Glutamatergic neuron (in vitro differentiated cells): ENCODE results near the gene AKR7A2. TPM values are rescaled to one million over a fixed set of nuclear protein-coding genes. Genes with fewer than 3 reads are reported as not detected.

Source experiments
- DNase-seq: peaks from one replicate; pipeline ENCODE4 v3.0.0; 2022
- H3K27ac Mint-ChIP-seq: one replicate; pipeline ENCODE4 v1.8.0; 2020; ENCODE audit warnings: mild to moderate bottlenecking, mixed read lengths, inconsistent platforms; ENCODE audit not compliant: unreplicated experiment
- H3K27me3 Mint-ChIP-seq: one replicate; pipeline ENCODE4 v1.8.0; 2020; ENCODE audit warnings: mild to moderate bottlenecking, moderate library complexity, mixed read lengths, inconsistent platforms; ENCODE audit not compliant: unreplicated experiment
- H3K36me3 Mint-ChIP-seq: one replicate; pipeline ENCODE4 v1.8.0; 2020; ENCODE audit warnings: mild to moderate bottlenecking, mixed read lengths, inconsistent platforms; ENCODE audit not compliant: unreplicated experiment
- H3K4me1 Mint-ChIP-seq: one replicate; pipeline ENCODE4 v1.8.0; 2020; ENCODE audit warnings: mild to moderate bottlenecking, low read depth, mixed read lengths, inconsistent platforms; ENCODE audit not compliant: unreplicated experiment
- H3K4me3 Mint-ChIP-seq: one replicate; pipeline ENCODE4 v1.8.0; 2020; ENCODE audit warnings: mild to moderate bottlenecking, mixed read lengths, inconsistent platforms; ENCODE audit not compliant: unreplicated experiment
- H3K9me3 Mint-ChIP-seq: one replicate; pipeline ENCODE4 v1.8.0; 2020; ENCODE audit warnings: mild to moderate bottlenecking, moderate library complexity, mixed read lengths, inconsistent platforms; ENCODE audit not compliant: unreplicated experiment
- total RNA-seq: library from RNA; stranded (reverse); fragmentation: NEBNext Ultra II Directional; extraction: Animal tissue kit (Norgen Biotek cat#: 25700); gene quantifications from one replicate; pipeline ENCODE4 v1.2.1, GENCODE V29; 2021; ENCODE audit not compliant: unreplicated experiment
- TF ChIP-seq, protein P1 (sequence below): fragments of 200-600 bp; sonication (generic); IDR thresholded peaks from one replicate; pipeline ENCODE4 v1.5.0; 2021; ENCODE audit not compliant: partially characterized antibody, unreplicated experiment

The AKR7A2 gene
- total RNA-seq, 1 donor from 2014 or later = 35.7 TPM

- Mint-ChIP-seq H3K27me3 (peaks cover 9% of the 10 kb centered on the region), H3K4me3 (no peak overlapping the region), H3K36me3 (no peaks in the 10 kb centered on the region), H3K27ac (no peak overlapping the region), H3K4me1 (peaks cover 5% of the 10 kb centered on the region), H3K9me3 (peaks cover 3% of the 10 kb centered on the region)
- no peak for DNase-seq
- TF ChIP-seq, protein P1, sequence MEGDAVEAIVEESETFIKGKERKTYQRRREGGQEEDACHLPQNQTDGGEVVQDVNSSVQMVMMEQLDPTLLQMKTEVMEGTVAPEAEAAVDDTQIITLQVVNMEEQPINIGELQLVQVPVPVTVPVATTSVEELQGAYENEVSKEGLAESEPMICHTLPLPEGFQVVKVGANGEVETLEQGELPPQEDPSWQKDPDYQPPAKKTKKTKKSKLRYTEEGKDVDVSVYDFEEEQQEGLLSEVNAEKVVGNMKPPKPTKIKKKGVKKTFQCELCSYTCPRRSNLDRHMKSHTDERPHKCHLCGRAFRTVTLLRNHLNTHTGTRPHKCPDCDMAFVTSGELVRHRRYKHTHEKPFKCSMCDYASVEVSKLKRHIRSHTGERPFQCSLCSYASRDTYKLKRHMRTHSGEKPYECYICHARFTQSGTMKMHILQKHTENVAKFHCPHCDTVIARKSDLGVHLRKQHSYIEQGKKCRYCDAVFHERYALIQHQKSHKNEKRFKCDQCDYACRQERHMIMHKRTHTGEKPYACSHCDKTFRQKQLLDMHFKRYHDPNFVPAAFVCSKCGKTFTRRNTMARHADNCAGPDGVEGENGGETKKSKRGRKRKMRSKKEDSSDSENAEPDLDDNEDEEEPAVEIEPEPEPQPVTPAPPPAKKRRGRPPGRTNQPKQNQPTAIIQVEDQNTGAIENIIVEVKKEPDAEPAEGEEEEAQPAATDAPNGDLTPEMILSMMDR = no peak
Observed at GRCh38 chr1:19323987-19324664, 12.2 kb upstream of the AKR7A2 start.

DNA sequence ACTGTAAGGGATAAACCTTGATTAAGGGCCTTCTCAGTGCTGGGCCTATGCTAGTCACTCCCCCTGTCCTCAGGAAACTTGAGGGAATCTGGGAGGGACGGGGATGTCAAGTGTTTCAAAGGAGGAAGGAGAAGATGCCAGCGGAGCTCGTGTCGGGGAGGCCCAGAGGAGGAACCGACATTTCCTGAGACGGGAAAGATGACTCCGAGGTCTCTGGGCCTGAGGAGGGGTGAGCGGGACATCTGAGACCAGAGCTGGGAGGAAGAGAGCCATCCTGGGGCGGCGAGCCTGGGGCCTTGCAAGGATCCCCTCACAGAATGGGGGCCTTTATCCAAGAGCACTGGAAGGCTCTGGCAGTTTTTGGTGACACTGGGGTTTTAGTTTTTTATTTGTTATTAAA lies 10.5 kb upstream of the AKR7A2 start:
- DNase-seq = no peak
- H3K9me3 Mint-ChIP-seq = peaks cover 4% of the 10 kb centered on the region
- no peaks in the 10 kb centered on the region for H3K36me3 Mint-ChIP-seq
- H3K27ac Mint-ChIP-seq = no peak overlapping the region
- peaks cover 9% of the 10 kb centered on the region for H3K4me1 Mint-ChIP-seq
- no peak overlapping the region for H3K4me3 Mint-ChIP-seq
- H3K27me3 Mint-ChIP-seq = peaks cover 7% of the 10 kb centered on the region
- TF ChIP-seq, protein P1 = no peak

- Mint-ChIP-seq H3K27ac (no peak overlapping the region), H3K4me1 (peaks cover 13% of the 10 kb centered on the region), H3K36me3 (no peaks in the 10 kb centered on the region), H3K9me3 (peaks cover 7% of the 10 kb centered on the region), H3K4me3 (no peak overlapping the region), H3K27me3 (peaks cover 9% of the 10 kb centered on the region)
- TF ChIP-seq, protein P1 = no peak
- no peak for DNase-seq
Observed at GRCh38 chr1:19321071-19321470, 9.1 kb upstream of the AKR7A2 start.

- Mint-ChIP-seq H3K36me3 (no peaks in the 10 kb centered on the region), H3K4me1 (peaks cover 21% of the 10 kb centered on the region)
- TF ChIP-seq, protein P1 = no peak
Observed at GRCh38 chr1:19319196-19319595, 7.3 kb upstream of the AKR7A2 start.

DNA sequence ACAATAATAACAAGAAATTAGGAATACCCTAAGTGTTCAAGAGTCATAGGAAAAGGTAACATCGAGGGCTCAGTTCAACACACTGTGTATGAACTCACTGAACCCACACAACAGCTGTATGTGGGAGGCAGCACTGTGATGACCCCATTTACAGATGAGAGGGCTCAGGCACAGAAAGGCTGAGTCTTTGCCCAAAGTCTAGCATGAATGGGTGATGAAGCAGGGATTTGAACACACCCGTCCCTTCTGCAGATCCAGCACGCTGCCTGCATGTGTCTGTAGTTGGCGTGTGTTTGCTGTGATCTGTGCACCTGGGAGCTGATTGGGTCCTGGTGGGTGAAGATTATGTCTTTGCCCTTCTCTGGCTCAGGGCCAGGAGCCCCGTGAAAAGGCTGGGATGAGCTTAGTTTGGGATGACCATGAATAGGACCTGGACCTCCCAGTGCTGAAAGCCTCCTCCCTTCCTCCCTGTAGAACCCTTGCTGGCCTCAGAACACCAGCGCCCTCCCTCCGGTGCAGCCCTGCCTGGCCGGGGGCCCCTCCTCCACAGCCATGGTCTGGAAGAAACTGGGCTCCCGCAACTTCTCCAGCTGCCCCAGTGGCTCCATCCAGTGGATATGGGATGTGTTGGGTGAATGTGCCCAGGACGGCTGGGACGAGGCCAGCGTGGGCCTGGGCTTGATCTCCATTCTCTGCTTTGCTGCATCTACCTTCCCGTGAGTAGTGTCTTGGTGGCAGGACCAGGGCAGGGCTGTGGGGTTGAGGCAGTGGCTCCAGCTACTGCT lies 5.4 kb upstream of the AKR7A2 start:
- Mint-ChIP-seq H3K36me3 (no peaks in the 10 kb centered on the region), H3K9me3 (peaks cover 12% of the 10 kb centered on the region), H3K27ac (no peak overlapping the region), H3K4me3 (no peak overlapping the region), H3K27me3 (peaks cover 9% of the 10 kb centered on the region), H3K4me1 (peaks cover 25% of the 10 kb centered on the region)
- DNase-seq = no peak
- TF ChIP-seq, protein P1 = no peak

More at GRCh38 chr1:19319196-19319595, 7.3 kb upstream of the AKR7A2 start:
- Mint-ChIP-seq H3K9me3 (peaks cover 9% of the 10 kb centered on the region), H3K4me3 (no peak overlapping the region), H3K27ac (peak overlapping the region; percentile 23), H3K27me3 (peaks cover 12% of the 10 kb centered on the region)
- no peak for DNase-seq
